Measurements from ENCODE around the gene ABCC8. TPM values are rescaled to one million over a fixed set of nuclear protein-coding genes. Genes with fewer than 3 reads are reported as not detected.

The ABCC8 gene
- total RNA-seq, 2 donors from 2014 or later, result 3.0 to 4.2 TPM

- Histone ChIP-seq H3K4me1 (peaks cover 0 to 7% of the 10 kb centered on the region in 2 donors), H3K4me3 (no peak overlapping the region), H3K36me3 (no peaks in the 10 kb centered on the region), H3K27ac (no peak overlapping the region), H3K27me3 (no peaks in the 10 kb centered on the region), H3K9me3 (no peaks in the 10 kb centered on the region)
- DNase-seq (ENCODE audit: low spot score), result no peak
- TF ChIP-seq CTCF (IDR thresholded peaks at IDR 0.05), result no peak
Observed at GRCh38 chr11:17477361-17477760, 716 bp upstream of the ABCC8 start.

GRCh38 chr11:17477084-17477333, 364 bp upstream of the ABCC8 start:
- H3K36me3 ChIP-seq, result no peaks in the 10 kb centered on the region
- no peaks in the 10 kb centered on the region for H3K9me3 ChIP-seq
- no peak for DNase-seq (ENCODE audit: low spot score)
- no peak overlapping the region for H3K27ac ChIP-seq
- H3K27me3 ChIP-seq, result no peaks in the 10 kb centered on the region
- peaks cover 0 to 7% of the 10 kb centered on the region in 2 donors for H3K4me1 ChIP-seq
- TF ChIP-seq CTCF (IDR thresholded peaks at IDR 0.05), result no peak
- peak overlapping the region in 1 of 2 donors; percentile 51 for H3K4me3 ChIP-seq

- H3K4me3 ChIP-seq, result peak overlapping the region; percentile 44 to 51
- H3K27me3 ChIP-seq, result no peaks in the 10 kb centered on the region
- no peak for DNase-seq (ENCODE audit: low spot score)
Observed at GRCh38 chr11:17475666-17476316, 854 bp downstream of the ABCC8 start.

GRCh38 chr11:17473071-17473744, 3.4 kb downstream of the ABCC8 start:
- Histone ChIP-seq H3K4me3 (no peak overlapping the region), H3K27me3 (no peaks in the 10 kb centered on the region), H3K36me3 (no peaks in the 10 kb centered on the region), H3K27ac (no peak overlapping the region), H3K4me1 (peaks cover 0 to 7% of the 10 kb centered on the region in 2 donors), H3K9me3 (no peaks in the 10 kb centered on the region)
- no peak for TF ChIP-seq CTCF (IDR thresholded peaks at IDR 0.05)
- no peak for DNase-seq (ENCODE audit: low spot score)

More at GRCh38 chr11:17475666-17476316, 854 bp downstream of the ABCC8 start:
- Histone ChIP-seq H3K9me3 (no peaks in the 10 kb centered on the region), H3K27ac (no peak overlapping the region), H3K4me1 (peaks cover 0 to 7% of the 10 kb centered on the region in 2 donors), H3K36me3 (no peaks in the 10 kb centered on the region)
- no peak for TF ChIP-seq CTCF (IDR thresholded peaks at IDR 0.05)

GRCh38 chr11:17472467-17472866, 4.2 kb downstream of the ABCC8 start:
- TF ChIP-seq CTCF (IDR thresholded peaks at IDR 0.05), result no peak
- H3K27me3 ChIP-seq, result no peaks in the 10 kb centered on the region
- no peak for DNase-seq (ENCODE audit: low spot score)
- H3K4me1 ChIP-seq, result peaks cover 0 to 7% of the 10 kb centered on the region in 2 donors
- no peaks in the 10 kb centered on the region for H3K36me3 ChIP-seq
- no peak overlapping the region for H3K4me3 ChIP-seq
- no peaks in the 10 kb centered on the region for H3K9me3 ChIP-seq
- no peak overlapping the region for H3K27ac ChIP-seq

All from right atrium auricular region (tissue), 2 donors.